HG02884 (cell line): ENCODE results near the gene RAB5B.
"Not testable (repeated sequence)": the region's sequence is repeated elsewhere in the genome, so short reads cannot be mapped to it uniquely, and the experiment has no call there.

ENCODE experiments used
- ATAC-seq: cut with Tn5 transposase; IDR thresholded peaks from one replicate; pipeline ENCODE4 v1.9.1; 2021; ENCODE audit warnings: mild to moderate bottlenecking, moderate library complexity; ENCODE audit not compliant: unreplicated experiment

RAB5B gene

DNA sequence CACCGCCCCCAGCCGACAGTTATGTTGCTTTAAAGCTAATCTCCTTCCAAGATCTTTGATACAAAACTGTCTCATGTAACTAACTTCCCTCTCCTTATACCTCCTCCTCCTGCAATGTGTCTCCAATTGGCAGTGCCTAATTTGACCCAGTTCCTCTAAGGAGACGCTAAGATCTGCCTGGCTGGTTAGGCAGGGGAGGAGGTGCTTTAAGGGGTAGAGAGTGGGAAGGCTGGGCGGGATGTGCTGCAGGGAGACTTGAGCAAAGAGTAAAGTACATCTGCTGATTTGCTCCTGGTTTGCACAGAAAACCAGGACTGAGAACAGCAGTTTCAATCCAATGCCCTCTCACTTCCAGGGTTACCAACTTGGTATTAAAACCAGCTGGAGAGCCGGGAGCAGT lies 39.6 kb downstream of the RAB5B start:
- ATAC-seq, result no peak

DNA sequence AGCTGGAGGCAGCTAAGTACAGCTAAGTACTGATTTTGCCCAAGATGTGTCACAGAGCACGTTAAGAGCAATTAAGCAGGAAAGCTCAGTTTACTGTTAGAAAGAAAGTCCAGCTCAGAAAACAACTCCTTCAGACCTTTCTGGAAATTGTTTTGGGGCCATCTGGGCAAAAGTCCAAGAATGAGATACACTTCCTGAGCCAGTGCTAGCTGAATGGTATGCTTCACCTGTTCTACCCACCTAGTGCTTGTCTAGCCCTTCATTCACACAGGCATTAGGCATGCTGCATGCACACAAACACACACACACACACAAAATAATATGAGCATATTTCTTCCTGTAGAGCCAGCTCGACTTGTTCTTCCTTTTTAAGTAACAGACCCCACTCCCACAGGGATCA lies 40.3 kb downstream of the RAB5B start:
- ATAC-seq, result no peak

DNA sequence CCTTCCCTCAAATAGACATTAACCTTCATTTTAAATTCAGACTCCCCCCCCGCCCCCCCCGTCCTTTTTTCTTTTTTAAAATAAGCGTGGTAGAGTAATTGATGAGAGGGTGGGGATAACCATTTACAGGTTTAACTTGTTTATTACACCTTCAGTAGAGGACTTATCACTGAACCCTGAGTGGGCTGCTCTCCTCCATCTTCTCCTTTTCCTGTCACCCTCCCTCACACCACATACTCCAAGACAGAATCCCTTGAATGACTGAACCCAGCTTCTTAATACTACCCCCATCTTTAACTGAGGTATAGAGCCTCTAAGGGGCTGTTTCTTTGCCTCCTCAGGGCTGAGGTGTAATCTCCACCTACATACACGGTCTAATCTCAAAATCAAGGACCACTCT lies 43.3 kb downstream of the RAB5B start:
- no peak for ATAC-seq

DNA sequence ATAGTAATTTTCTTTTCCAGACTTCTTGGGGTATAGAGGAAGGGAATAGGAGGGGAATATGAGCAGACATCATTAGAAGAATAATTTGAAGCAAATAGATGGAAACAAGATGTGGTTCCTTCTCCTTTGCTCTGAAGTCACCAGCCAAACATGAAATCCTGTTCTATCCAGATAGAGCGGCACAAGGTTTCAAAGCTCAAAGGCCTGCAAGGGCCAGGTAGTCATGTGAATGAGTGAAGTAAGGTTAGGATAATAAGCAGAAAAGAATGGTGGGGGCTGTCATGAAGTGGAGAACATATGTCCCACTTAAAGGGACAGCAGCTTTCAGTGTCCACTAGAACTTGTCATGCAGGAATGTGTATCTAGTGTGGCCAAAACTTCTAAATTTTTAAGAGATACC lies 44.5 kb downstream of the RAB5B start:
- no peak for ATAC-seq

DNA sequence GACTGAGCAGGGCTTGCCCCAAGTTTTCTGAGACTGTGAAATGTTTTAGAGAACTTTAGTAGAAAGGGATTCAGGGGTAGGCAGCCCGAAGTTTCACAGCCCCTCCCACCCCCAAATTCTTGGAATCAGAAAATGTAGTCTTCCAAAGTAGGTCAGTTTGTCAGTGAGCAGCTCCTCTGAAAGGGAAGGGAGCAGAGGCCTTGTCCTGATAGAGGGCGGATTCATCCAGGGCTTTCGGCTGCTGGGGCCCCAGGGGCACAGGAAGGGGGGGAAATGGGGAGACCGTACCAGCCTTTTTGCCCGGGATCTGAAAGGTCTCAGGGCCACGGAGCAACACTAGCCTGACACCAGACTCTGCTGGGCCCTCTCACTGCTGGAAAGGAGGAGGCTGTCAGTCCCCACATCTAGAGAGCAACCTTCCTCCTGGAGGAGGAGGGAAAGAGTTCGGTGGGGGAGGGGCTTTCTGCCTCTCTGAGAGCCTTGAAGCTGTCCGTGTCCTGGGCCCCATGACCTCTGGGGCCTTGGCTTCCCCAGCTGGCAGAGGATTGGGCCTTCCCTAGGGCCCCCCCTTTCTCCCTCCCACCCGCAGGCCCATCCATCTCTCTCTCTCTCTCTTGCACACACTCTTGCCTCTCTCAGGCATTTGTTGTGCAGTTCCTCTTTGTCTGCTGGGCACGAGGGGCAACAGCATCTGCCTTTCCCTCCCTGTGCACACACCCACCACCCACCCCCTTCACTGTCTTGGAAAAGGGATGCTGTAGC lies 46.7 kb downstream of the RAB5B start, which contains the start of gene IKZF4:
Gene IKZF4 (plus strand): TSS at position 621 of the 762 bp plus-strand sequence. CDS start 451 bp downstream, outside the sequence.
- no peak for ATAC-seq

DNA sequence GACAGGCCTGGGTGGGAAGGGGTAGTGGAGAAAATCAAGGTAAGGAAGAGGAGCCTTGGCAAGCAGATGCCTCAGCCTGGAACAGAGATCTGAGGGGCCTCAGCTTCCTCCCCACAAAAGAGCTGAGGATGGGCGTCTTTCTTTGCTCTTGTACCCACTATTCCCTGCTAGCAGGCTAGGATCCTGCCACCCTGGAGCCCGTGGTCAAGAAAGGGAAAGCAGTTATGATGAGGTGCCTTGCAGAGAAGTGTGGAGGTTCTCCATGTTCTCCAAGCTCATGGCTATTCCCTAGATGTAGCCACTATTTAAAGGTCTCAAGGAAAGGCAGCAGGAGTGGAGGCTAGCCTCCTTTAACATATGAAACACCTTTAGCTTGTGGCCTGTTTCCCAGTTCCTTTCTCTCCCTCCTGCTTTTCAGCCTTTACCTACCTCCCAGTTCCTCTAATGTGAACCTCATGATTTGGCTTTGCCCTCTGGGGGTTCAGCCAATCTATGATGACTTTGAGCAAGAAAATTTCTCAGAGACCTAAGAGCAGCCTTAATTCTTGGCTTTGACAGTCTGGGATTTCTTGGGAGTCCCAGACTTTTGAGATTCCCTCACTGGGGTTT lies 48.1 kb downstream of the RAB5B start:
- ATAC-seq, result no peak

DNA sequence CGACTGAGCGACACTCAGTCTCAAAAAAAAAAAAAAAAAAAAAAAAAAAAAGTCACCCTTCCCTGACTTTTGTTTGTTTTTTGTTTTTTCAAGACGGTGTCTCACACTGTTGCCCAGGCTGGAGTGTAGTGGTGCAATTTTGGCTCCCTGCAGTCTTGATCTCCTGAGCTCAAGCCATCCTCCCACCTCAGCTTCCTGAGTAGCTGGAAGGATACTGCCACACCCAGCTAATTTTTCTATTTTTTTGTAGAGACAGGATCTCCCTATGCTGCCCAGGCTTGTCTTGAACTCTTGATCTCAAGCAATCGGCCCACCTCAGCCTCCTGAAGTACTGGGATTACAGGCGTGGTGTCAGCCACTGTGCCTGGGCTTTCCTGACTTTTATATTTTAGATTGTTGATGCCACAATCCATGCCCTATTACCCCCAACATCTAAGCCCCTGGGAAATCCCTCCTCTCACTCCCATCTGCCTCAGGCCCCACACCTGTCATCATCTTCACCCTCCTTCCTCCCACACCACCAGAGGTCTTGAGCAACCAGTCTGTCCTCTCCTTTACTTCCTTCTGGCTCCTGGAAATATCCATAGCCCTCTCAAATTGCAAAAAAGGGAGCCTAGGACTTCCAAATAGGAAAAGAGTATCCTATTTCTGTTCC lies 54.8 kb downstream of the RAB5B start:
- ATAC-seq, result no peak

DNA sequence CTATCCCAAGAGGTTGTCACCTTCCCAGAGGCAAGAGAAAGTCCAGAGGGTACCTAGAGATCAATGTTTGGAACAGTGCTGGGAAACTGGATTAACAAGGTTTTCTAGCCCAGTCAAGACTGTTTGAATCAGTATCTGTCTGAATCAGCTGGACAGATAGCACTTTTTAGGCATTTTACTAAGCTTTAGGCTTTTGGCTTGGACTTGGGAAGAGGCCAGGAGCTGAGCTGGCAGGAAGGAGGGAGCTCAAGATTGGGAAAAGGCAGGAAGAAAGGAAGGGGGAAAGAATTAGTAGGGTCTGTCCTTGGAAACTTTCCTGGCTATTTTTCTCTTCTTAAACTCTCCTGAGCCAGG lies 55.3 kb downstream of the RAB5B start:
- no peak for ATAC-seq

DNA sequence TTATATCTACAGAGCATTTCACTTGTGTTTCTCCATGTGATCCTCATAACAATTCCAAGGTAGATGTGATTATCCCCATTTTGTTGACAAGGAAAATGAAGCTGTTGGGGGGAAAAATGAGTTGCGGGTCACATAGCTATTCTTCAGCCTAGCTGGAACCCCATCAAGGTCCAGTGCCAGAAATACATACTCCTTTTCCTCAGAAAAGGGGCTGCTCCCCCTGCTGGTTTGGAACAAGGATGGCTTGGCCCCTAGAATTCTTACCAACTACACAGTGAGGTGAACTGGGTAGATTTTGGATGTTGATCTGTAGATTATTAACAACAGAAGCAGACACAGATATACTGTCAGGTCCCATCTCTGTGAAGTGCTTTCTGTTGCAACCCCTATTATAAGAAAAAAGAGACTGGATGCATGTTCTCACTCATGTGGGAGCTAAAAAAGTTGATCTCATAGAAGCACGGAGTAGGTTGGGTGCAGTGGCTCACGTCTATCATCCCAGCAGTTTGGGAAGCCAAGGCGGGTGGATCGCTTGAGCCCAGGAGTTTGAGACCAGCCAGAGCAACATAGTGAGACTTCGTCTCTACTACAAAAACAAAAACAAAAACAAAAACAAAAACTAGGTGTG lies 55.9 kb downstream of the RAB5B start:
- no peak for ATAC-seq

DNA sequence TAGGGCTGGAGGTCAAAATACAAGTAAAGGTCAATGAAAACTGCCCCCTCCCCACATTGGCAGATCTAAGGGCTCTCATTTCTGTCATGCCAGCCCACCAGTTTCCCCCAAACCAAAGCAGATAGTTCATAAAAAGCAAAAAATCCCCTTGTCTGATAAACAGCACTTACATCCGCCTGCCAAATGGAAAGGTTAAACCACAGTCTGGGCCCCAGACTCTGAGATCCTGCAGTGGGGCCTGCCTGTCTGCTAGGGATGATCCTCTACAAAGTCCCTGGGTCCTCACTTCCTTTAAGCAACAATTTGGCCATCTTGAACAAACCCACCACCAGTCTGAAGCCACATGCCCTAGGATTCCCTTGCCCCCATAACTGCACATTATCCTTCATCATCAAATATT lies 58.1 kb downstream of the RAB5B start:
- no peak for ATAC-seq

DNA sequence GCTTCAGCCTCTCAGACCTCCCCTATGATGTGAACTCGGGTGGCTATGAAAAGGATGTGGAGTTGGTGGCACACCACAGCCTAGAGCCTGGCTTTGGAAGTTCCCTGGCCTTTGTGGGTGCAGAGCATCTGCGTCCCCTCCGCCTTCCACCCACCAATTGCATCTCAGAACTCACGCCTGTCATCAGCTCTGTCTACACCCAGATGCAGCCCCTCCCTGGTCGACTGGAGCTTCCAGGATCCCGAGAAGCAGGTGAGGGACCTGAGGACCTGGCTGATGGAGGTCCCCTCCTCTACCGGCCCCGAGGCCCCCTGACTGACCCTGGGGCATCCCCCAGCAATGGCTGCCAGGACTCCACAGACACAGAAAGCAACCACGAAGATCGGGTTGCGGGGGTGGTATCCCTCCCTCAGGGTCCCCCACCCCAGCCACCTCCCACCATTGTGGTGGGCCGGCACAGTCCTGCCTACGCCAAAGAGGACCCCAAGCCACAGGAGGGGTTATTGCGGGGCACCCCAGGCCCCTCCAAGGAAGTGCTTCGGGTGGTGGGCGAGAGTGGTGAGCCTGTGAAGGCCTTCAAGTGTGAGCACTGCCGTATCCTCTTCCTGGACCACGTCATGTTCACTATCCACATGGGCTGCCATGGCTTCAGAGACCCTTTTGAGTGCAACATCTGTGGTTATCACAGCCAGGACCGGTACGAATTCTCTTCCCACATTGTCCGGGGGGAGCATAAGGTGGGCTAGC lies 60.9 kb downstream of the RAB5B start:
- no peak for ATAC-seq

DNA sequence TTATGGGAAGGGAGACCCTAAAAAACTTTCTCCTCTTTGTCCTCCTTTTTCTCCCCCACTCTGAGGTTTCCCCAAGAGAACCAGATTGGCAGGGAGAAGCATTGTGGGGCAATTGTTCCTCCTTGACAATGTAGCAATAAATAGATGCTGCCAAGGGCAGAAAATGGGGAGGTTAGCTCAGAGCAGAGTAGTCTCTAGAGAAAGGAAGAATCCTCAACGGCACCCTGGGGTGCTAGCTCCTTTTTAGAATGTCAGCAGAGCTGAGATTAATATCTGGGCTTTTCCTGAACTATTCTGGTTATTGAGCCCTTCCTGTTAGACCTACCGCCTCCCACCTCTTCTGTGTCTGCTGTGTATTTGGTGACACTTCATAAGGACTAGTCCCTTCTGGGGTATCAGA lies 63.3 kb downstream of the RAB5B start:
- no peak for ATAC-seq

DNA sequence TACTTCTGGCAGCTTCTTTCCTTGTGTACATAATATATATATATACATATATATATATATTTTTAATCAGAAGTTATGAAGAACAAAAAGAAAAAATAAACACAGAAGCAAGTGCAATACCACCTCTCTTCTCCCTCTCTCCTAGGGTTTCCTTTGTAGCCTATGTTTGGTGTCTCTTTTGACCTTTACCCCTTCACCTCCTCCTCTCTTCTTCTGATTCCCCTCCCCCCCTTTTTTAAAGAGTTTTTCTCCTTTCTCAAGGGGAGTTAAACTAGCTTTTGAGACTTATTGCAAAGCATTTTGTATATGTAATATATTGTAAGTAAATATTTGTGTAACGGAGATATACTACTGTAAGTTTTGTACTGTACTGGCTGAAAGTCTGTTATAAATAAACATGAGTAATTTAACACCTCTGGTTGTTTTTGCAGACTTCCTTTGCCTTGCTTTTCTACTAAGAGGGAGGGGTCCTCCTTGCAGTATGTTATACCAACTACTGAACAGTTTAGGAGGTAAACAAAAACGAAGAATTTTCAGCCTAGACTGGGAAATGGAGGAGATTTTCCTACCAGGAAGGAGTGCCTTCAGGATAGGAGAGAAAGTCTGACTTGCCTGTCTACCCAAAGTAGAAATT lies 64.3 kb downstream of the RAB5B start:
- no peak for ATAC-seq

DNA sequence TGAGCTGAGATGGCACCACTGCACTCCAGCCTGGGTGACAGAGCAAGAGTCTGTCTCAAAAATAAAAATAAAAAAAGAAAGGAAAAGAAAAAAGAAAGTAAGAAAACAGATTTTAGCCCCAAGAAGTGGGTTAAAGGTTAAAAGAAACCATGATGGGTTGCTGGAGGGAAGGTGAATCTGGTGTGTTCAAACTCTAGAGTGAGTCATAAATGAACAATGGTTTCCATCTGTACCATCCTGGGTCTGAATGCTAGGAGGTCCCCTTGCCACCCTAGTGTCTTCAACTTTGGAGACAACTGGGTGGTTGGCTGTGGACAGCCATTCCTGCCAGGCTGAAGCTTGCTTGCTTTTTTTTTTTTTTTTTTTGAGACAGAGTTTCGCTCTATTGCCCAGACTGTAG lies 66.3 kb downstream of the RAB5B start:
- no peak for ATAC-seq

DNA sequence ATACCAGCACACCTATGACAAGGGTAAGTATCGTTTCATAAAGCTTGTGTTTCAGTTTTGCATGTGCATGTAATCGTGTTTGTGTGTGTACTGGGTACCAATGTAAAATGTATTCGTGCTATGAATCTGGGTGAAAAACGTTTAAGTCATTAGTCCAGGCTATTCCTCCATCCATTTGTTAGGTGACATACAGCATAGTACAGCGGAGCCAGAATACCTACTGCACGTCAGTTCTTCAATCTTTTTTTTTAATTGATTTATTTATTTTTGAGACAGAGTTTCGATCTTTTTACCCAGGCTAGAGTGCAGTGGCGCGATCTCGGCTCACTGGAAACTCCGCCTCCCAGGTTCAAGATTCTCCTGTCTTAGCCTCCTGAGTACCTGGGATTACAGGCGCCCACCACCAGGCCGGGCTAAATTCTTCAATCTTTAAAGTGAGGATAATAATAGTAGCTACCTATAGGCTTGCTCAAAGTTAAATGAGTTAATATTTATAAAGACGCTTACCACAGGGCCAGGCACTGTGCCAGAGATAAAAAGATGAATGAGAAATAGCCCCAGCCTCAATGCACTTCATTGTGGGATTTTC lies 67.2 kb downstream of the RAB5B start:
- ATAC-seq, result no peak

DNA sequence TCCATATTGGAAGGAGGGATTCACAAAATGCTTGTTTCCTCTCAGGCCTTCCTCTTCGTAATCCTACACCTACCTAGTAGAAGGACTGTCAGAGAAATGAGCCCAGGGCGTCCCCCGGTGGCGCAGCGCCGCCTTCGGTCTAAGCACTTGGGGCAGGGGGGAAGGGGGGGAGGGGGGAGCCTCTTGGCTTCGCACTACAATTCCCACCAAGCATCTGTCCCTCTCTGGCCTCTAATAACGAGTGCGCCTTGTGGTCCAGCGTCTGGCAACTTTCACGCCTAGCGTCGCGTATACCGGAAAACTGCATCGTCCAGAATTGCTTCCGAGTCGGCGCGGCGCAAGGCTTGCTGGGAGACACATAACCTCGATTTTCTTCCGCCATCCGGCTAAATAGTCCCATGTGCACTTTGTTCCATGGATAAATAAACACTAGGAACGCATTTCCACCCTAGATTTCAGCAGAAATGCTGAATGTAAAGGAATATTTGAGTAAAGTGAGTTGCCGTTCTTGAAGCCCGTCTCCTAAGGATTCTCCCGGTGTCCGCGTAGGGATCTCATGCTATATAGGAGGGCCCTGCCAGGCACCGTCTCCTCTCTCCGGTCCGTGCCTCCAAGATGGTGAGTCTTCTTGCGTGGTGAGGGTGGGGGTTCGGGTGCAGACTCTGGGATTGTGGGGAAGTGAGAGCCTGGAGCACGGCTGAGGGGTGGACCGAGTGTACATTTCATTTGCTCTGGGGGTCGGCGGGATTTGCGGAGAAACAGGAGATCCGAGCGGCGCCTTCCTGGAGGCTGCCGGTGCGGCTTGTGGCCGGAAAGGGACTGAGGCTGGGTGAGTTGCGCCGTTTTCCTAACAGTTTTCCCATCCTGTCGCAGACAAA lies 67.9 kb downstream of the RAB5B start, which contains the start of gene RPS26:
Gene RPS26 (plus strand): TSS at position 367 of the 878 bp plus-strand sequence. CDS start 249 bp downstream, at position 616.
- peak; percentile 87 for ATAC-seq

DNA sequence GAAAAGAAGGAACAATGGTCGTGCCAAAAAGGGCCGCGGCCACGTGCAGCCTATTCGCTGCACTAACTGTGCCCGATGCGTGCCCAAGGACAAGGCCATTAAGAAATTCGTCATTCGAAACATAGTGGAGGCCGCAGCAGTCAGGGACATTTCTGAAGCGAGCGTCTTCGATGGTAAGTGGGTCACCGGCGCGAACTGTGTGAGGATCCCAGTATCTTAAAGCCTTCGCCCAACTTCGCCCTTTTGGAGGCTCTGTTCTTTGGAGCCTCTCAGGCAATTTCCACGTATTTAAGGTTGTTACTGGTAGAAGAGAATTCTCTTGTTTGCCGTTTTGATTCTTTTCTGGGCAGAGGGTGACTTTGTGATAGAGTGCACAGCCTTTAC lies 68.5 kb downstream of the RAB5B start:
- not testable (repeated sequence) for ATAC-seq

DNA sequence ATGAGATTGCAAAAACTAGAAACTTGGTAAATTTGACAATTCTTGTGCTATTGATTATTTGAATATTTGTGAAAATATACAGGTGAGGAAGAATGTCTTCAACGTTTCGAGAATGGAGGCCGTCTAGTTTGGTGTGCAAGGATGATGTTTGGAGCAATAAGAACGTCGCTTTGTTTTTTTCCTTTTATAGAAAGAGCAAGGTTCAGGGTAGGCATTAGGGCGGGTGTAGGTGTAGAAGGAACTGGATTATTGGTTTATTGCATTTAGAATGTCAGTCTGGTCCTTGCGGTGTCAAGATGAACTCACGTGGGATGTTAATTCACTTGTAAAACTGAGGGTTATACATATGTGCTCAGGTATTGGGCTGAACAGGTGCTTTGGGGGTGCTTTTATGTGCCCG lies 69.0 kb downstream of the RAB5B start:
- ATAC-seq, result no peak
